CD14-positive monocyte (primary cell): Measurements from ENCODE around the gene GRIK3. TPM values are rescaled to one million over a fixed set of nuclear protein-coding genes. Genes with fewer than 3 reads are reported as not detected.

Experiments
- DNase-seq, 3 donors: peaks; one replicate each; pipeline ENCODE4 v3.0.0-alpha.2; 2011 to 2022
- H2AFZ ChIP-seq: 2 replicates; pipeline ENCODE4 v1.6.0; 2012; ENCODE audit warnings: mild to moderate bottlenecking, low read depth, low read length, inconsistent platforms; ENCODE audit not compliant: insufficient read depth, poor library complexity, severe bottlenecking
- H3K27ac ChIP-seq, 2 donors: 1 replicate in 1 of 2; 2 replicates in 1 of 2; pipeline ENCODE4 v1.5.1; 2012 to 2013; ENCODE audit warnings: low read length in 2 of 2, control low read depth in 1 of 2, inconsistent platforms in 1 of 2, low read depth in 1 of 2, mild to moderate bottlenecking in 1 of 2
- H3K27me3 ChIP-seq, 2 donors: one replicate each; pipeline versions ENCODE4 v1.6.0 to v1.6.1; 2011 to 2013; ENCODE audit warnings: low read length in 2 of 2; ENCODE audit not compliant: control insufficient read depth in 2 of 2, insufficient read depth in 2 of 2
- H3K36me3 ChIP-seq, 2 donors: replicated peaks in 1 of 2; 1 replicate in 1 of 2; 2 replicates in 1 of 2; pipeline versions ENCODE4 v1.5.1 to v1.6.1; 2012 to 2013; ENCODE audit warnings: low read length in 2 of 2, control low read depth in 1 of 2, inconsistent platforms in 1 of 2, mild to moderate bottlenecking in 1 of 2; ENCODE audit not compliant: insufficient read depth in 2 of 2, control insufficient read depth in 1 of 2
- H3K4me1 ChIP-seq, 2 donors: 1 replicate in 1 of 2; 2 replicates in 1 of 2; pipeline versions ENCODE4 v1.5.1 to v1.6.1; 2012 to 2013; ENCODE audit warnings: low read length in 2 of 2, control low read depth in 1 of 2, inconsistent platforms in 1 of 2, mild to moderate bottlenecking in 1 of 2, moderate library complexity in 1 of 2; ENCODE audit not compliant: insufficient read depth in 2 of 2, control insufficient read depth in 1 of 2
- H3K4me2 ChIP-seq: replicated peaks from 2 replicates; pipeline ENCODE3; 2012; ENCODE audit warnings: low read length, moderate library complexity, mild to moderate bottlenecking; ENCODE audit not compliant: poor library complexity, severe bottlenecking; ENCODE audit errors: extremely low read depth
- H3K4me3 ChIP-seq, 3 experiments: fragments of 200-600 bp in 1 of 3; sonication (generic) in 1 of 3; replicated peaks in 1 of 3; 1 replicate in 2 of 3; 2 replicates in 1 of 3; pipeline ENCODE4 v1.5.1; 2011 to 2013; ENCODE audit warnings: low read length in 3 of 3, mild to moderate bottlenecking in 3 of 3, control low read depth in 2 of 3, low read depth in 2 of 3, inconsistent platforms in 1 of 3, moderate library complexity in 1 of 3
- H3K79me2 ChIP-seq: 2 replicates; pipeline ENCODE4 v1.6.0; 2012; ENCODE audit warnings: mild to moderate bottlenecking, control low read depth, inconsistent platforms, low read length, moderate library complexity; ENCODE audit not compliant: insufficient read depth
- H3K9ac ChIP-seq: 2 replicates; pipeline ENCODE4 v1.6.0; 2017; ENCODE audit warnings: low read length, mild to moderate bottlenecking; ENCODE audit not compliant: insufficient read depth, poor library complexity, severe bottlenecking
- H3K9me3 ChIP-seq, 2 donors: replicated peaks in 1 of 2; 1 replicate in 1 of 2; 2 replicates in 1 of 2; pipeline versions ENCODE4 v1.5.1 to v1.6.1; 2012 to 2013; ENCODE audit warnings: low read length in 2 of 2, control low read depth in 1 of 2; ENCODE audit not compliant: control insufficient read depth in 1 of 2, insufficient read depth in 1 of 2
- H4K20me1 ChIP-seq: 2 replicates; pipeline ENCODE4 v1.6.0; 2012; ENCODE audit warnings: mild to moderate bottlenecking, low read length, control low read depth, moderate library complexity; ENCODE audit not compliant: insufficient read depth
- H3K27ac Mint-ChIP-seq, 7 donors: one replicate each; pipeline ENCODE4 v1.8.0; 2020; ENCODE audit warnings: mild to moderate bottlenecking in 7 of 7, mixed read lengths in 7 of 7, moderate library complexity in 6 of 7, inconsistent platforms in 2 of 7
- H3K27me3 Mint-ChIP-seq, 3 donors: one replicate each; pipeline ENCODE4 v1.8.0; 2021 to 2022; ENCODE audit warnings: low read depth in 3 of 3, mild to moderate bottlenecking in 3 of 3, mixed read lengths in 3 of 3, moderate library complexity in 3 of 3, inconsistent platforms in 1 of 3
- H3K36me3 Mint-ChIP-seq, 2 donors: one replicate each; pipeline ENCODE4 v1.8.0; 2020; ENCODE audit warnings: mixed read lengths in 2 of 2, inconsistent platforms in 1 of 2, mild to moderate bottlenecking in 1 of 2
- H3K4me1 Mint-ChIP-seq: one replicate; pipeline ENCODE4 v1.8.0; 2020; ENCODE audit warnings: mild to moderate bottlenecking, mixed read lengths
- H3K4me3 Mint-ChIP-seq, 2 donors: one replicate each; pipeline ENCODE4 v1.8.0; 2020; ENCODE audit warnings: mild to moderate bottlenecking in 2 of 2, mixed read lengths in 2 of 2, moderate library complexity in 1 of 2
- H3K9me3 Mint-ChIP-seq, 7 donors: one replicate each; pipeline ENCODE4 v1.8.0; 2020 to 2022; ENCODE audit warnings: mixed read lengths in 7 of 7, mild to moderate bottlenecking in 6 of 7, moderate library complexity in 6 of 7, inconsistent platforms in 2 of 7
- WGBS: methylation state at CpG from one replicate; pipeline ENCODE4 v1.1.5; 2013; ENCODE audit warnings: missing lambda C conversion rate; ENCODE audit not compliant: insufficient coverage; 5-methylcytosine and 5-hydroxymethylcytosine counted together
- intact Hi-C, 2 donors: fragments of 100-400 bp; cut with micrococcal nuclease; formaldehyde crosslinking; loops; one replicate each; pipeline versions ENCODE4 v1.15.0 to v1.15.1; 2023
- polyA plus RNA-seq, 3 donors: library from polyadenylated mRNA; depleted of rRNA in 1 of 3; unstranded in 2 of 3; stranded (reverse) in 1 of 3; fragments of 300-500 nt in 2 of 3; fragments of >200 nt in 1 of 3; fragmentation: Illumina TruSeq in 2 of 3; gene quantifications; 1 replicate in 2 of 3; 2 replicates in 1 of 3; pipeline ENCODE4 v1.2.3, GENCODE V29; 2012 to 2021
- TF ChIP-seq, protein P1 (sequence below): fragments of 200-600 bp; IDR thresholded peaks from one replicate; pipeline ENCODE4 v1.8.0; 2022; ENCODE audit warnings: antibody characterized with exemption, mild to moderate bottlenecking

GRIK3 gene
- polyA plus RNA-seq, 3 donors: not detected

- no peak overlapping the region for H3K4me3 Mint-ChIP-seq
- H3K9me3 ChIP-seq: no peaks in the 10 kb centered on the region
- no peak overlapping the region for H3K27ac Mint-ChIP-seq
- no peaks in the 10 kb centered on the region for H3K36me3 Mint-ChIP-seq
- H3K4me2 ChIP-seq: no peak overlapping the region
- H2AFZ ChIP-seq: no peak overlapping the region
- no peaks in the 10 kb centered on the region for H3K9me3 Mint-ChIP-seq
- H3K4me1 Mint-ChIP-seq: no peaks in the 10 kb centered on the region
- peaks cover 0 to 14% (median 7%) of the 10 kb centered on the region in 3 donors for H3K27me3 Mint-ChIP-seq
- no peaks in the 10 kb centered on the region for H4K20me1 ChIP-seq
- no peak overlapping the region for H3K27ac ChIP-seq
- no peaks in the 10 kb centered on the region for H3K4me1 ChIP-seq
- WGBS: 100% methylated on average over 2 of the region's 2 CpGs
- intact Hi-C loops: no loop called here
- no peaks in the 10 kb centered on the region for H3K27me3 ChIP-seq
- no peak for DNase-seq
- TF ChIP-seq, protein P1, sequence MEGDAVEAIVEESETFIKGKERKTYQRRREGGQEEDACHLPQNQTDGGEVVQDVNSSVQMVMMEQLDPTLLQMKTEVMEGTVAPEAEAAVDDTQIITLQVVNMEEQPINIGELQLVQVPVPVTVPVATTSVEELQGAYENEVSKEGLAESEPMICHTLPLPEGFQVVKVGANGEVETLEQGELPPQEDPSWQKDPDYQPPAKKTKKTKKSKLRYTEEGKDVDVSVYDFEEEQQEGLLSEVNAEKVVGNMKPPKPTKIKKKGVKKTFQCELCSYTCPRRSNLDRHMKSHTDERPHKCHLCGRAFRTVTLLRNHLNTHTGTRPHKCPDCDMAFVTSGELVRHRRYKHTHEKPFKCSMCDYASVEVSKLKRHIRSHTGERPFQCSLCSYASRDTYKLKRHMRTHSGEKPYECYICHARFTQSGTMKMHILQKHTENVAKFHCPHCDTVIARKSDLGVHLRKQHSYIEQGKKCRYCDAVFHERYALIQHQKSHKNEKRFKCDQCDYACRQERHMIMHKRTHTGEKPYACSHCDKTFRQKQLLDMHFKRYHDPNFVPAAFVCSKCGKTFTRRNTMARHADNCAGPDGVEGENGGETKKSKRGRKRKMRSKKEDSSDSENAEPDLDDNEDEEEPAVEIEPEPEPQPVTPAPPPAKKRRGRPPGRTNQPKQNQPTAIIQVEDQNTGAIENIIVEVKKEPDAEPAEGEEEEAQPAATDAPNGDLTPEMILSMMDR: no peak
- H3K36me3 ChIP-seq: no peaks in the 10 kb centered on the region
- H3K79me2 ChIP-seq: no peaks in the 10 kb centered on the region
- no peak overlapping the region for H3K9ac ChIP-seq
- H3K4me3 ChIP-seq: no peak overlapping the region
These were observed 194.8 kb downstream of the GRIK3 start for GRCh38 chr1:36839485-36839884.

- DNase-seq: no peak
- WGBS: 74% methylated on average over 5 of the region's 8 CpGs
- Histone ChIP-seq H3K79me2 (no peaks in the 10 kb centered on the region), H3K27ac (no peak overlapping the region), H3K4me2 (no peak overlapping the region), H3K9me3 (no peaks in the 10 kb centered on the region), H2AFZ (no peak overlapping the region), H3K27me3 (no peaks in the 10 kb centered on the region), H3K9ac (no peak overlapping the region), H3K36me3 (no peaks in the 10 kb centered on the region), H4K20me1 (no peaks in the 10 kb centered on the region), H3K4me3 (no peak overlapping the region), H3K4me1 (no peaks in the 10 kb centered on the region)
- Mint-ChIP-seq H3K27ac (peak overlapping the region in 1 of 7 donors; percentile 18), H3K36me3 (no peaks in the 10 kb centered on the region), H3K4me3 (no peak overlapping the region), H3K9me3 (no peaks in the 10 kb centered on the region), H3K4me1 (no peaks in the 10 kb centered on the region), H3K27me3 (peaks cover 2 to 14% (median 8%) of the 10 kb centered on the region in 3 donors)
- intact Hi-C loops: no loop called here
- TF ChIP-seq, protein P1: no peak
These were observed 195.4 kb downstream of the GRIK3 start for GRCh38 chr1:36838888-36839287.
